Colonic mucosa (tissue), 4 donors: ENCODE measurements around the gene RALGAPA1. TPM values are rescaled to one million over a fixed set of nuclear protein-coding genes. Genes with fewer than 3 reads are reported as not detected.

Source experiments
- DNase-seq: peaks from one replicate; pipeline ENCODE4 v3.0.0-alpha.2; 2020
- H3K27ac ChIP-seq: fragments of 200-600 bp; one replicate; pipeline ENCODE4 v1.8.0; 2021
- H3K27me3 ChIP-seq: fragments of 200-600 bp; one replicate; pipeline ENCODE4 v1.8.0; 2021
- H3K36me3 ChIP-seq: fragments of 200-600 bp; one replicate; pipeline ENCODE4 v1.8.0; 2021
- H3K4me1 ChIP-seq: fragments of 200-600 bp; one replicate; pipeline ENCODE4 v1.8.0; 2021; ENCODE audit warnings: mild to moderate bottlenecking
- H3K4me3 ChIP-seq: fragments of 200-600 bp; one replicate; pipeline ENCODE4 v1.8.0; 2021
- H3K9ac ChIP-seq, 2 donors: one replicate each; pipeline ENCODE4 v1.7.0; 2013; ENCODE audit warnings: control low read depth in 2 of 2, low read depth in 2 of 2, low read length in 2 of 2
- H3K9me3 ChIP-seq: fragments of 200-600 bp; one replicate; pipeline ENCODE4 v1.8.0; 2021
- intact Hi-C: fragments of 100-400 bp; cut with DNase I; formaldehyde crosslinking; loops from one replicate; pipeline ENCODE4 v1.14.1; 2022
- total RNA-seq, 2 donors: library from RNA; stranded (reverse); fragmentation: NEBNext Ultra II Directional in 1 of 2; extraction: Animal tissue kit (Norgen Biotek cat#: 25700) in 1 of 2; gene quantifications; one replicate each; pipeline ENCODE4 v1.2.1, GENCODE V29; 2021
- TF ChIP-seq, protein P1 (sequence below): fragments of 200-600 bp; IDR thresholded peaks from one replicate; pipeline ENCODE4 v1.8.0; 2022; ENCODE audit warnings: antibody characterized with exemption, mild to moderate bottlenecking
- donor health status: healthy.
- donor health status: DM: no; HTN: no; CAD: no.
- donor health status: DM: no; HTN: no; CAD: no.

The RALGAPA1 gene
- total RNA-seq, 2 donors from 2014 or later: 68.4 to 69.8 TPM

DNA sequence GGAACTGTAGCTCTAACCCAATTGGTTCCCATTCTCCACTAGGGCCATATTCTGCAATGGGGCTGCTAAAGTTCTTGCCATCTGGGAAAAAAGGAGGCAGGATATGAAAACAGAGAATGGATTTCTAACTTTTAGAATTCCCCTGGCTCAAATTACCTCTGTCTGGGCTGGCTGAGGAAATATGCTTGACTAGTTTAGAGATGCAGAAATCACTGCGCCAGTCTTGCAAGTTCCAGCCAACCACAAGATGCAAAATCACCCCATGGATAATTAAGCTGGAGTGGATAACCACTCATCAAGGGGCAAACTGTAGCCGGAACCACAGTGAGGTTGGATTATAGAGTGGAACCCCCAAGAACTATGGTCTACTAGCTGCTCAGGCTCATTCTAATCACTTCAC, 126.3 kb downstream of the RALGAPA1 start:
- H3K36me3 ChIP-seq: no peaks in the 10 kb centered on the region
- H3K27ac ChIP-seq: no peak overlapping the region
- intact Hi-C loops: loop anchor here (10.0 kb wide), 1 partner anchor 132 kb away; no protein-coding TSS in a partner anchor
- H3K4me1 ChIP-seq: no peaks in the 10 kb centered on the region
- H3K9me3 ChIP-seq: no peaks in the 10 kb centered on the region
- H3K9ac ChIP-seq: no peak overlapping the region
- no peaks in the 10 kb centered on the region for H3K27me3 ChIP-seq
- TF ChIP-seq, protein P1, sequence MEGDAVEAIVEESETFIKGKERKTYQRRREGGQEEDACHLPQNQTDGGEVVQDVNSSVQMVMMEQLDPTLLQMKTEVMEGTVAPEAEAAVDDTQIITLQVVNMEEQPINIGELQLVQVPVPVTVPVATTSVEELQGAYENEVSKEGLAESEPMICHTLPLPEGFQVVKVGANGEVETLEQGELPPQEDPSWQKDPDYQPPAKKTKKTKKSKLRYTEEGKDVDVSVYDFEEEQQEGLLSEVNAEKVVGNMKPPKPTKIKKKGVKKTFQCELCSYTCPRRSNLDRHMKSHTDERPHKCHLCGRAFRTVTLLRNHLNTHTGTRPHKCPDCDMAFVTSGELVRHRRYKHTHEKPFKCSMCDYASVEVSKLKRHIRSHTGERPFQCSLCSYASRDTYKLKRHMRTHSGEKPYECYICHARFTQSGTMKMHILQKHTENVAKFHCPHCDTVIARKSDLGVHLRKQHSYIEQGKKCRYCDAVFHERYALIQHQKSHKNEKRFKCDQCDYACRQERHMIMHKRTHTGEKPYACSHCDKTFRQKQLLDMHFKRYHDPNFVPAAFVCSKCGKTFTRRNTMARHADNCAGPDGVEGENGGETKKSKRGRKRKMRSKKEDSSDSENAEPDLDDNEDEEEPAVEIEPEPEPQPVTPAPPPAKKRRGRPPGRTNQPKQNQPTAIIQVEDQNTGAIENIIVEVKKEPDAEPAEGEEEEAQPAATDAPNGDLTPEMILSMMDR: no peak
- DNase-seq: no peak
- H3K4me3 ChIP-seq: no peak overlapping the region

DNA sequence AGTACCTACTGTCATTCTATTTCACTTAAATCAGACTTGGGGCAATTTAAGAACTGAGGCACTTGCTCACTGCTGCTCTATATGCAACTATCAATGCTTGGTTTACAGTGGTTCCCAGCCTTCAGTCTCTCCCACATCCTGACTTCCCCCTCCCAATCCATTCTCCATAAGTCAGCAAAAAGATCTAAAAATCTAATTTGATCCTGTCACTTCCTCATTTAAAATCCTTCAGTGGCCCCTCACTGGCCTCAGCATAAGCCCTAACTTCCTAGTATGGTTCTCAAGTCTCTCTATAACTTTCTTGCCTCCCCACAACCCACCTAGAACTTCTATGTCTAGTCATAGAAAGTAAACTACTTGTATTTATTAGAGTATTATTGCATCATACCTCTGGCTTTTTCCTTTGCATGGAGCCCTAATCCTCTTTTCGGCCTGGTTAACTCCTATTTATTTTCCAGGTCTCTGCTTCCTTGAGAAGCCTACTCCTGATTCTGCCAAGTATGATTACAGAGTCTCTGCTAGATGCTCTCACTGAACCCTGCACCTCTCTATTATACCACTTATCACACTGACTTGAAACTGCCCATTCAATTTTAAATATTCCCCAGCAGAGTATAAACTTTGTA, 130.6 kb downstream of the RALGAPA1 start:
- no peaks in the 10 kb centered on the region for H3K4me1 ChIP-seq
- no peaks in the 10 kb centered on the region for H3K36me3 ChIP-seq
- TF ChIP-seq, protein P1: no peak
- intact Hi-C loops: no loop called here
- no peak overlapping the region for H3K4me3 ChIP-seq
- H3K27ac ChIP-seq: no peak overlapping the region
- H3K27me3 ChIP-seq: no peaks in the 10 kb centered on the region
- H3K9ac ChIP-seq: no peak overlapping the region
- no peak for DNase-seq
- H3K9me3 ChIP-seq: no peaks in the 10 kb centered on the region

- TF ChIP-seq, protein P1: no peak
- no peak for DNase-seq
- H3K4me3 ChIP-seq: no peak overlapping the region
- H3K9ac ChIP-seq: no peak overlapping the region
- H3K36me3 ChIP-seq: no peaks in the 10 kb centered on the region
- no peaks in the 10 kb centered on the region for H3K4me1 ChIP-seq
- no peaks in the 10 kb centered on the region for H3K9me3 ChIP-seq
- intact Hi-C loops: no loop called here
- no peak overlapping the region for H3K27ac ChIP-seq
- no peaks in the 10 kb centered on the region for H3K27me3 ChIP-seq
These were observed 139.3 kb downstream of the RALGAPA1 start for GRCh38 chr14:35669782-35670181.

DNA sequence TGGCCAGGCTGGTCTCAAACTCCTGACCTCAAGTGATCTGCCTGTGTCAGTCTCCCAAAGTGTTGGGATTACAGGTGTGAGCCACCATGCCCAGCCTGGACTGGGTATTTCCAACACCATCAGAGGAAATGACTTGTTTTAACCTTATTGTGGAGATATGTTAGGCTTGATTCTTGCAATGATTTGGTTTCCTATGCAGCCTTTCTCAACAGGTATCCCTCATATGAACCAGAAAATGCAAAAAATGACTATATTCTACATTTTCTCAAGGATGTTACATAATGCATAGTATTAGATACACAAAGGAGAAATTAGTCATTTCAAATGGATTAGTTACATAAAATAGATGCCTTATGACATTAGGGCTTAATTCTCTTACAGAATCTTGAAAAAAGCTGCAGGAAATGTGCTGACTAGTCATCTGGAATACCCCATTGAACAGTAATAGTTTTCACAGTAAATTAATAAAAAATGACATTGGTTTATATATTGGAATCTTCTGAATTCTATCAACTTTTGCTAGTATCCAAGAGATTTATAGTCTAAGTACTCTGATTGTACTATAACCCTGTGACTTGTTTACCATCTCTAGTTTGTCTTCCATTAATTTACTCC, 142.6 kb downstream of the RALGAPA1 start:
- Histone ChIP-seq H3K4me3 (no peak overlapping the region), H3K9me3 (no peaks in the 10 kb centered on the region), H3K27me3 (no peaks in the 10 kb centered on the region), H3K4me1 (no peaks in the 10 kb centered on the region), H3K36me3 (no peaks in the 10 kb centered on the region), H3K9ac (no peak overlapping the region), H3K27ac (no peak overlapping the region)
- TF ChIP-seq, protein P1: no peak
- intact Hi-C loops: no loop called here
- DNase-seq: no peak

DNA sequence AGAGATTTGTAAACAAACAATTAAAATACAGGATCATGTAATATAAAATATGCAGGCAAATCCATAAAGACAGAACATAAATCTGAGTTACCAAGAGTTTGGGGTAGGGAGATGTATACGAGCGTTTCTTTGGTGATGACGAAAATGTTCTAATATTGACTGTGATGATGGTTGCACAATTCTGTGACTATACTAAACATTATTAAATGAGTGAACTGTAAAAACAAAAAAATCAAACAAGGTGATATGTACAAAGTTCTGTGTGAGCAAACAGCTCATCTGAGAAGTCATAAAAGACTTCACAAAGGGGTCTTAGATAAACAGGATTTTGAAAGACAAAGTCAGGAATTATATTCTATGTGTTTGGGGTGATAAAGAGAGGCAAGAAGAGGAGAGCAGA, 147.2 kb downstream of the RALGAPA1 start:
- Histone ChIP-seq H3K27me3 (no peaks in the 10 kb centered on the region), H3K9ac (no peak overlapping the region), H3K27ac (no peak overlapping the region), H3K4me1 (no peaks in the 10 kb centered on the region), H3K4me3 (no peak overlapping the region), H3K9me3 (no peaks in the 10 kb centered on the region), H3K36me3 (peaks cover 4% of the 10 kb centered on the region)
- intact Hi-C loops: no loop called here
- TF ChIP-seq, protein P1: no peak
- no peak for DNase-seq
